ENCODE data around the gene RGS7.

RGS7 gene

GRCh38 chr1:240800291-240800690 lies 556.7 kb downstream of the RGS7 start:
- DNase-seq (ENCODE audit: low read depth): no peak
- no peak overlapping the region for H3K4me3 ChIP-seq (ENCODE audit: low read depth, low read length)
- TF ChIP-seq, protein P1, sequence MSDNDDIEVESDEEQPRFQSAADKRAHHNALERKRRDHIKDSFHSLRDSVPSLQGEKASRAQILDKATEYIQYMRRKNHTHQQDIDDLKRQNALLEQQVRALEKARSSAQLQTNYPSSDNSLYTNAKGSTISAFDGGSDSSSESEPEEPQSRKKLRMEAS (IDR thresholded peaks at IDR 0.05; ENCODE audit: low read depth, low read length): no peak
- TF ChIP-seq MYC (IDR thresholded peaks at IDR 0.05; ENCODE audit: low read depth, low read length) (no peak), POLR2A (IDR thresholded peaks at IDR 0.05; ENCODE audit: extremely low read depth, insufficient read length) (no peak), CTCF (IDR thresholded peaks at IDR 0.05; ENCODE audit: low read depth, low read length) (no peak)

DNA sequence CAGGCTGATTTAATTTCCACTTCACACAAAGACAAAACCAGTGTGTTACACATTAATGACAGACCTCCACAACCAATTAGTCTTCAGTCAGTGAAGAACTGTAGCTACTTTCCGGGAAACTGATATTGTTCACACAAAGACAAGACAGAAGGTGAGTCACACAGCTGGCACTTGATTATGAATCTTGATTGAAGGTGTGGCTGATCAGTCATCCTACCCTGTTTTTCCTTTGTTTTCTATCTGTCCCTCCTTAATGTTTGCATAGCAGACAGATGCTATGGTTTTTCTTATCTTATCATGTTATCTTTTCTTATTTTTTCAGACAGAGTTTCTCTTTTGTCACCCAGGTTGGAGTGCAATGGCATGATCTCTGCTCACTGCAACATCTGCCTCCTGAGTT lies 560.0 kb downstream of the RGS7 start:
- TF ChIP-seq MYC (IDR thresholded peaks at IDR 0.05; ENCODE audit: low read depth, low read length): no peak
- TF ChIP-seq CTCF (IDR thresholded peaks at IDR 0.05; ENCODE audit: low read depth, low read length): no peak
- no peak for TF ChIP-seq POLR2A (IDR thresholded peaks at IDR 0.05; ENCODE audit: extremely low read depth, insufficient read length)
- TF ChIP-seq, protein P1 (IDR thresholded peaks at IDR 0.05; ENCODE audit: low read depth, low read length): no peak
- no peak for DNase-seq (ENCODE audit: low read depth)
- no peak overlapping the region for H3K4me3 ChIP-seq (ENCODE audit: low read depth, low read length)

- DNase-seq (ENCODE audit: low read depth): no peak
- no peak overlapping the region for H3K4me3 ChIP-seq (ENCODE audit: low read depth, low read length)
- TF ChIP-seq, protein P1 (IDR thresholded peaks at IDR 0.05; ENCODE audit: low read depth, low read length): no peak
- TF ChIP-seq POLR2A (IDR thresholded peaks at IDR 0.05; ENCODE audit: extremely low read depth, insufficient read length) (no peak), MYC (IDR thresholded peaks at IDR 0.05; ENCODE audit: low read depth, low read length) (no peak), CTCF (IDR thresholded peaks at IDR 0.05; ENCODE audit: low read depth, low read length) (no peak)
Observed at GRCh38 chr1:240794046-240794843, 562.8 kb downstream of the RGS7 start.

DNA sequence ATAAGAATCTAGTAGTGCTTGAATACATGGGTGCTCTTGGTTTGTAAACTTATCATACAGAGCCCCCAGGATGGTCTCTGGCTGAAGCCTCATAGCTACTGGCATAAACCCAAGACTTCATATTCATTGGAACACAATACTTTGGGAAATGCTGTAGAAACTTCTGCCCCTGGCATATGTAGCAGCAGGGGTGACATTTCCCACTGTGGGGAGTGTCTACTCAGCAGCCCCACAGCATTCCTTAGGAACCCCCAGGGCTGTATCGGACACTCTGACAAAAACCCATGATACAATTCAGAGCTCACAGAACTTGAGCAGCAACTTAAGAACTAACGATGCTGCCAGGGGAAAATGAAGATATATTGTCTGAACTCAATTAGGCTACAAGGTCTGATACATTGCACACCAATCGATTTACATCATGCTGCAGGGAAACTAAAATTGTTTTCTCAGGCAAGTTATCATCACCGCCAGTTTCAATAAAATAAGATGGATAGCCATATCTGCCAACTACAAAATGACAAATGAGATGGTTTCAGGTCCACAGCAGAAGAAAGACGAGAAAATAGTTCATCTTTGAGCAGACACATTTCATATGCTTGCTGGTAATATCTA lies 564.0 kb downstream of the RGS7 start:
- TF ChIP-seq, protein P1 (IDR thresholded peaks at IDR 0.05; ENCODE audit: low read depth, low read length): no peak
- TF ChIP-seq POLR2A (IDR thresholded peaks at IDR 0.05; ENCODE audit: extremely low read depth, insufficient read length): no peak
- TF ChIP-seq CTCF (IDR thresholded peaks at IDR 0.05; ENCODE audit: low read depth, low read length): no peak
- TF ChIP-seq MYC (IDR thresholded peaks at IDR 0.05; ENCODE audit: low read depth, low read length): no peak
- DNase-seq (ENCODE audit: low read depth): no peak
- H3K4me3 ChIP-seq (ENCODE audit: low read depth, low read length): no peak overlapping the region

DNA sequence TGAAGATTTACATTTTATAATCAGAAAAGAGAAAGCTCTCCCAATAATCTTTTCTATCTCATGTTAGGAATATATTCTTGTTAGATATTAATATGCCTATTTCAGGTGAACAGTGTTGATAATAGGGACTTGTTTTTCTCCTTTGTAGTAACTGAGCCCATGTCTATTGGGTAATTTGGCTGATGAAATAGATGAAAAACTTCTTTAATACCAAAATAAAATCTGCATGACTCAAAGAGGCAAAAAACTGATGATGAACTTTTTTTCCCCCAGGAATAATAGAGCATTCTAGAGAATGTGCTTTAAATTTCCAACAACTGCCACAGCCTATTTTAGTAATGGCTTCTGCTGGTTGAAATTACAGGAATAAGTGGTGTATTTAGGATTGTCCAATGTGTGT lies 566.1 kb downstream of the RGS7 start:
- H3K4me3 ChIP-seq (ENCODE audit: low read depth, low read length): no peak overlapping the region
- DNase-seq (ENCODE audit: low read depth): no peak
- TF ChIP-seq, protein P1 (IDR thresholded peaks at IDR 0.05; ENCODE audit: low read depth, low read length): no peak
- TF ChIP-seq POLR2A (IDR thresholded peaks at IDR 0.05; ENCODE audit: extremely low read depth, insufficient read length) (no peak), CTCF (IDR thresholded peaks at IDR 0.05; ENCODE audit: low read depth, low read length) (no peak), MYC (IDR thresholded peaks at IDR 0.05; ENCODE audit: low read depth, low read length) (no peak)
